ENCODE data around the gene SRSF10. TPM values are rescaled to one million over a fixed set of nuclear protein-coding genes. Genes with fewer than 3 reads are reported as not detected.
"Not testable (repeated sequence)": the region's sequence is repeated elsewhere in the genome, so short reads cannot be mapped to it uniquely, and the experiment has no call there.

Gene SRSF10
- total RNA-seq, 2 experiments from 2014 or later, result 213 to 225 TPM

GRCh38 chr1:23966973-23967493 lies 13.1 kb downstream of the SRSF10 start:
- Mint-ChIP-seq H3K4me3 (no peak overlapping the region), H3K36me3 (ENCODE audit: low read depth) (peaks cover 66% of the 10 kb centered on the region), H3K4me1 (peaks cover 63% of the 10 kb centered on the region), H3K27ac (peak overlapping the region; percentile 23), H3K27me3 (no peaks in the 10 kb centered on the region), H3K9me3 (ENCODE audit: low read depth) (no peaks in the 10 kb centered on the region)
- CTCF ChIA-PET, result no interaction called here
- DNase-seq (no peak), ATAC-seq (no peak)
- POLR2A ChIA-PET, result interaction anchor here (0.9 to 4.0 kb wide), 4 partner anchors 8 to 13 kb away, joined by 3 to 20 read pairs (median 6); partner anchors contain the start of gene SRSF10
- intact Hi-C loops (cut with DNase I, micrococcal nuclease), result loop anchor here in 1 of 2 experiments (10.0 kb wide), 1 partner anchor 272 kb away; the partner anchor contains the start of gene RPL11

DNA sequence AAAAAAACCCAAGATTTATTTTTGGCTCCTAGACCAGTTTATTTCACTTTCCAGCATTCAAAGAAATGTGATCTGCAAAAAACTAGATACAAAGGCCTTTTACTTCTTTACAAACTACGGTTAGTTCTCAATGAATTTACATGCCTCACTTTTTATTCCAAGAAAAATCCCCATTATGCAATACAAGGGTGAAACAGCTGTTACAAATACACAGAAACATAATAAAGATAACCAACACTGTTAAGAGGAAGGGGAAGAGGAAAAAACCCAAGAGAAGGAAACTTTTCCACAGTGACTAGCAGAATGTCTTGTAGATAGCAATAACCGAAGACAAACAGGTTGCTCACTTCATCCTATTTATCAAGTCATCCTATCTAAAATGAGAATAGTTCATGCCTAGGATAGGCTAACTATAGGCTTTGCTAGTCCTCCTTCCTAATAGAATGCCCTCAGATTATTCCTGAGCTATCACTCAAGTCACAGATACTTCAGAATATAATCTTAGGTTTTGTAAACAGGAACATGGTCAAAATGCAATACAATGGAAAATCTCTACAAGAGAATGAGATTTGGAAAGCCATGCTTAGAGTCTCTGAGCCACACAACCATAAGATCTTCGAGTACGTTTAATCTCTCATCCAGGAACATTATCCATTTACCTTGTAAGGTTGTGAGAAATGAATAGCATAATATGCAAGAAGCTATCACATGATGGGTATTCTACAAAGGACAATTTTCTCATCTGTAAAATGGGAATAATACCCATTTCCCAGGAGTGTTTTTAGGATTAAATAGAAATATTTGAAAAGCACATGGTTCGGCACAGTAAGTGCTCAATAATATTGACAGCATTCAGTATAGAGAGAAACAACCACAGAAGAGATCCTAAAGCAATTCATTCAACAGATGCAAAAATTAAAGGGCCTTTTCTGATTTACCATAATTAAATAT lies 15.1 kb downstream of the SRSF10 start:
- Mint-ChIP-seq H3K4me1 (peaks cover 67% of the 10 kb centered on the region), H3K9me3 (ENCODE audit: low read depth) (no peaks in the 10 kb centered on the region), H3K4me3 (peak overlapping the region; percentile 9), H3K27me3 (no peaks in the 10 kb centered on the region), H3K36me3 (ENCODE audit: low read depth) (peaks cover 72% of the 10 kb centered on the region), H3K27ac (peak overlapping the region; percentile 87)
- ATAC-seq, result peak; percentile 12
- ChIA-PET CTCF (interaction anchor here (1.2 to 2.3 kb wide), 2 partner anchors 11 to 174 kb away, joined by 3 to 10 read pairs; partner anchors contain the start of gene LYPLA2), POLR2A (interaction anchor here (0.9 to 4.0 kb wide), 2 partner anchors 11 to 185 kb away, joined by 3 to 20 read pairs; no protein-coding TSS in a partner anchor)
- intact Hi-C loops (cut with DNase I, micrococcal nuclease), result loop anchor here in 1 of 2 experiments (1.0 to 10.0 kb wide), 2 partner anchors 11 to 270 kb away; partner anchors contain the start of gene RPL11
- DNase-seq, result no peak

- Mint-ChIP-seq H3K4me1 (peaks cover 63% of the 10 kb centered on the region), H3K27ac (peak overlapping the region; percentile 87), H3K27me3 (no peaks in the 10 kb centered on the region), H3K4me3 (peak overlapping the region; percentile 9), H3K36me3 (ENCODE audit: low read depth) (peaks cover 69% of the 10 kb centered on the region), H3K9me3 (ENCODE audit: low read depth) (no peaks in the 10 kb centered on the region)
- ATAC-seq, result no peak
- POLR2A ChIA-PET, result interaction anchor here (0.7 to 4.0 kb wide), 3 partner anchors 12 to 186 kb away, joined by 3 to 20 read pairs (median 3); partner anchors contain the start of gene PITHD1
- no peak for DNase-seq
- intact Hi-C loops (cut with DNase I, micrococcal nuclease), result loop anchor here in 1 of 2 experiments (1.0 to 10.0 kb wide), 2 partner anchors 12 to 269 kb away; partner anchors contain the start of gene RPL11
- CTCF ChIA-PET, result interaction anchor here (0.8 to 2.3 kb wide), 3 partner anchors 12 to 173 kb away, joined by 3 to 10 read pairs (median 5); partner anchors contain the start of gene LYPLA2
These were observed 15.9 kb downstream of the SRSF10 start for GRCh38 chr1:23964235-23964668.

- peaks cover 68% of the 10 kb centered on the region for H3K36me3 Mint-ChIP-seq (ENCODE audit: low read depth)
- no peaks in the 10 kb centered on the region for H3K9me3 Mint-ChIP-seq (ENCODE audit: low read depth)
- peaks cover 65% of the 10 kb centered on the region for H3K4me1 Mint-ChIP-seq
- H3K4me3 Mint-ChIP-seq, result no peak overlapping the region
- H3K27ac Mint-ChIP-seq, result peak overlapping the region; percentile 87
- ATAC-seq (no peak), DNase-seq (no peak)
- ChIA-PET POLR2A (interaction anchor here (0.7 to 4.0 kb wide), 5 partner anchors 9 to 186 kb away, joined by 3 to 20 read pairs (median 3); partner anchors contain the start of gene PITHD1), CTCF (interaction anchor here (0.8 to 2.3 kb wide), 3 partner anchors 12 to 172 kb away, joined by 3 to 10 read pairs (median 5); partner anchors contain the start of gene LYPLA2)
- H3K27me3 Mint-ChIP-seq, result no peaks in the 10 kb centered on the region
- intact Hi-C loops (cut with DNase I, micrococcal nuclease), result loop anchor here in 1 of 2 experiments (1.0 to 10.0 kb wide), 2 partner anchors 13 to 269 kb away; partner anchors contain the start of gene RPL11
These were observed 16.4 kb downstream of the SRSF10 start for GRCh38 chr1:23963617-23964234.

DNA sequence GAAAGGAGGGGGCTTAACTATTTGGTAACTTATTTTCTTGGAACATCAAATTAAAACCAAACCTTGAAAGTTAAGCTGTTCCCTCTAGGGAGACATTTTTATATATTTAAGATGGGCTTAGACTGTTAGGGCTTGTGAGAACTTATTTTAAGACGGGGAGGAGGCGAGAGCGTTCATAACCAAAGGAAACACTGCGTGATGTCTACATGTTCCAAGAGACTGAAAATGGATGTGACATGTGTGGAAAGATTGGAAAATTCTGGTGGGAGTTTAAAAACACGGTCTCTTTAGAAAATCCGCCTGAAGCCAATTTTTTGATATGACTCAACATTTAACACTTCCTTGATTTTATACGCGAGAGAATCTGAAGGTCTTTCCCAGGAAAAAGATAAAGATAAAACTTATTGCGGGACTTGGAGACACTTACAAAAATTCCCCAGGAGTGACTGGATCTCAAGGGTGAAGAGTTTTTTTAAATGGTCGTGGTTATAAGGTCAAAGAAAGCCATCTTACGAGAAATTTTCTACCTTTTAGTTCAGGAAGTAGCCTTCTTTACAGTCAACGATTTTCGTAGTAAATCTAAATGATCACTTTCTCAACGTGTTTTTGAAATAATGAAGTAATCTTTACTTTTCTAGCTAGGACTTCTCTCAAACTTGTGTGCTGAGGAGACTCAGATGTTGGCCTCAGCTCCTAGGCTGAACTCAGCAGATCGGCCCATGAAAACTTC lies 19.7 kb downstream of the SRSF10 start:
- Mint-ChIP-seq H3K36me3 (ENCODE audit: low read depth) (peaks cover 47% of the 10 kb centered on the region), H3K9me3 (ENCODE audit: low read depth) (no peaks in the 10 kb centered on the region), H3K27me3 (no peaks in the 10 kb centered on the region), H3K27ac (peak overlapping the region; percentile 100), H3K4me1 (peaks cover 55% of the 10 kb centered on the region), H3K4me3 (peak overlapping the region; percentile 100)
- CTCF ChIA-PET, result interaction anchor here (0.7 to 1.2 kb wide), 4 partner anchors 15 to 455 kb away, joined by 3 read pairs; no protein-coding TSS in a partner anchor
- no peak for DNase-seq
- POLR2A ChIA-PET, result interaction anchor here (0.6 to 3.4 kb wide), 3 partner anchors 12 to 20 kb away, joined by 3 to 16 read pairs (median 14); partner anchors contain the start of gene SRSF10
- no peak for ATAC-seq
- intact Hi-C loops (cut with DNase I, micrococcal nuclease), result loop anchor here in 1 of 2 experiments (10.0 kb wide), 1 partner anchor 266 kb away; the partner anchor contains the start of gene RPL11

- Mint-ChIP-seq H3K4me3 (peak within 1 kb of the TSS; percentile 100), H3K36me3 (ENCODE audit: low read depth) (peaks cover 41% of the 10 kb centered on the region), H3K27me3 (no peaks in the 10 kb centered on the region), H3K4me1 (peaks cover 55% of the 10 kb centered on the region), H3K27ac (peak within 1 kb of the TSS; percentile 100), H3K9me3 (ENCODE audit: low read depth) (no peaks in the 10 kb centered on the region)
- ChIA-PET CTCF (interaction anchor here (0.7 to 1.2 kb wide), 3 partner anchors 62 to 188 kb away, joined by 3 read pairs; no protein-coding TSS in a partner anchor), POLR2A (interaction anchor here (0.6 to 3.4 kb wide), 6 partner anchors 8 to 1063 kb away, joined by 3 to 16 read pairs (median 4); partner anchors contain the start of gene SRSF10)
- intact Hi-C loops (cut with DNase I, micrococcal nuclease), result loop anchor here (1.0 to 10.0 kb wide), 17 partner anchors 21 to 786 kb away; partner anchors contain the start of genes GALE (in 2 of the 2), RPL11 (in 2 of the 2), SRSF10 (in 2 of the 2) and CLIC4 (in 1 of the 2)
- peak; percentile 84 for ATAC-seq
- DNase-seq, result peak; percentile 99
These were observed 20.5 kb downstream of the SRSF10 start, which contains the start of gene PNRC2 for GRCh38 chr1:23959461-23960290. TSS of gene PNRC2 (plus strand) at chr1:23959828. CDS start at chr1:23961458, 1,630 bp downstream.

DNA sequence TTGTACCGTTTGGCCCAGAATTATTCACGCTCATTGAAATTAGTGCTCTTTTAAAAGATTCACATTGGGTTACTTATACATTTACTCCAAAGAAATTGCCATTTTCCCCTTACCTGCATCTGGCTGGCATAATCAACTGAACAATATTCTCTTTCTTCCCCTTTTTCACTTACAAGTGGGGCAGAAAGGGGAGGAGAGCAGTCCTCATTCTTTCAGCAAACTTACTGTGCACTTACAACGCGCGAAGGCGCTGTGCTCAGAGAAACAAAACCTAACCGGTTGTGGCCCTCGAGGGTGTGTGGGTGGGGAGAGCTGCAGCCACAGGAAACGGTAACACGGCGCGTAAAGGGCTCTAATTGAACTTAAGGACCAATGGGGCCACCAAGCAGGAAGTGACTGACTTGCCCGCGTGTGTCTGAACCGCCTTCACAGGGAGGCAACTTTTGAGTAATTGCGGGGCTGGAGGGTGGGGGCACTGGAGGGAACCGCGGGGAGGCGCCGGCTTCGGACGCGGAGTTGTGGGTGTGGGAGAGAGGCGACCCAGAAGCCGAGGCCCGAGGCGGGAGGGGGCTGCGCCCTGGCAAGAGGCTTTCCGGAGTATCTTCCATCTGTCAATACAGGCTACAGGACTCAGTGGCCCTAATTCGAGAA lies 21.2 kb downstream of the SRSF10 start:
- H3K4me3 Mint-ChIP-seq, result peak overlapping the region; percentile 100
- peak; percentile 97 for DNase-seq
- peak; percentile 82 for ATAC-seq
- H3K27ac Mint-ChIP-seq, result peak overlapping the region; percentile 100
- H3K27me3 Mint-ChIP-seq, result no peaks in the 10 kb centered on the region
- intact Hi-C loops (cut with DNase I, micrococcal nuclease), result loop anchor here (1.0 to 10.0 kb wide), 17 partner anchors 21 to 786 kb away; partner anchors contain the start of genes GALE (in 2 of the 2), SRSF10 (in 2 of the 2), CLIC4 (in 1 of the 2) and E2F2 (in 1 of the 2)
- H3K36me3 Mint-ChIP-seq (ENCODE audit: low read depth), result peaks cover 34% of the 10 kb centered on the region
- ChIA-PET CTCF (interaction anchor here (0.8 kb wide), 1 partner anchor 63 kb away, joined by 3 read pairs; no protein-coding TSS in a partner anchor), POLR2A (interaction anchor here (1.0 to 3.4 kb wide), 5 partner anchors 9 to 1063 kb away, joined by 3 to 16 read pairs (median 4); partner anchors contain the start of gene SRSF10)
- H3K4me1 Mint-ChIP-seq, result peaks cover 52% of the 10 kb centered on the region
- no peaks in the 10 kb centered on the region for H3K9me3 Mint-ChIP-seq (ENCODE audit: low read depth)

GRCh38 chr1:23958040-23958809 lies 21.9 kb downstream of the SRSF10 start:
- peak; percentile 43 for DNase-seq
- ChIA-PET POLR2A (interaction anchor here (0.7 to 3.4 kb wide), 5 partner anchors 9 to 1064 kb away, joined by 3 to 16 read pairs (median 4); partner anchors contain the start of genes HMGCL and SRSF10), CTCF (interaction anchor here (0.7 to 1.3 kb wide), 3 partner anchors 13 to 501 kb away, joined by 3 to 4 read pairs (median 3); no protein-coding TSS in a partner anchor)
- H3K9me3 Mint-ChIP-seq (ENCODE audit: low read depth); ATAC-seq; H3K27me3 Mint-ChIP-seq: not testable (repeated sequence)
- peak overlapping the region; percentile 100 for H3K4me3 Mint-ChIP-seq
- peaks cover 49% of the 10 kb centered on the region for H3K4me1 Mint-ChIP-seq
- H3K27ac Mint-ChIP-seq, result peak overlapping the region; percentile 100
- intact Hi-C loops (cut with DNase I, micrococcal nuclease), result loop anchor here (1.0 to 10.0 kb wide), 6 partner anchors 53 to 524 kb away; partner anchors contain the start of genes E2F2 (in 1 of the 2), GALE (in 1 of the 2), ID3 (in 1 of the 2) and IFNLR1 (in 1 of the 2)
- peaks cover 29% of the 10 kb centered on the region for H3K36me3 Mint-ChIP-seq (ENCODE audit: low read depth)

Measured in activated CD4-positive, alpha-beta T cell treated with anti-CD3 and anti-CD28 coated beads for 36 hours (primary cell).